NCI-H748 treated with DMSO at 0.1 percent for 48 hours (cell line): ENCODE measurements around the gene CTNNA1.
"Not testable (repeated sequence)": the region's sequence is repeated elsewhere in the genome, so short reads cannot be mapped to it uniquely, and the experiment has no call there.

Experiments
- DNase-seq: peaks from one replicate; lab custom pipeline; 2025; lab: John Stamatoyannopoulos, UW

CTNNA1 gene, protein sequence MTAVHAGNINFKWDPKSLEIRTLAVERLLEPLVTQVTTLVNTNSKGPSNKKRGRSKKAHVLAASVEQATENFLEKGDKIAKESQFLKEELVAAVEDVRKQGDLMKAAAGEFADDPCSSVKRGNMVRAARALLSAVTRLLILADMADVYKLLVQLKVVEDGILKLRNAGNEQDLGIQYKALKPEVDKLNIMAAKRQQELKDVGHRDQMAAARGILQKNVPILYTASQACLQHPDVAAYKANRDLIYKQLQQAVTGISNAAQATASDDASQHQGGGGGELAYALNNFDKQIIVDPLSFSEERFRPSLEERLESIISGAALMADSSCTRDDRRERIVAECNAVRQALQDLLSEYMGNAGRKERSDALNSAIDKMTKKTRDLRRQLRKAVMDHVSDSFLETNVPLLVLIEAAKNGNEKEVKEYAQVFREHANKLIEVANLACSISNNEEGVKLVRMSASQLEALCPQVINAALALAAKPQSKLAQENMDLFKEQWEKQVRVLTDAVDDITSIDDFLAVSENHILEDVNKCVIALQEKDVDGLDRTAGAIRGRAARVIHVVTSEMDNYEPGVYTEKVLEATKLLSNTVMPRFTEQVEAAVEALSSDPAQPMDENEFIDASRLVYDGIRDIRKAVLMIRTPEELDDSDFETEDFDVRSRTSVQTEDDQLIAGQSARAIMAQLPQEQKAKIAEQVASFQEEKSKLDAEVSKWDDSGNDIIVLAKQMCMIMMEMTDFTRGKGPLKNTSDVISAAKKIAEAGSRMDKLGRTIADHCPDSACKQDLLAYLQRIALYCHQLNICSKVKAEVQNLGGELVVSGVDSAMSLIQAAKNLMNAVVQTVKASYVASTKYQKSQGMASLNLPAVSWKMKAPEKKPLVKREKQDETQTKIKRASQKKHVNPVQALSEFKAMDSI

DNA sequence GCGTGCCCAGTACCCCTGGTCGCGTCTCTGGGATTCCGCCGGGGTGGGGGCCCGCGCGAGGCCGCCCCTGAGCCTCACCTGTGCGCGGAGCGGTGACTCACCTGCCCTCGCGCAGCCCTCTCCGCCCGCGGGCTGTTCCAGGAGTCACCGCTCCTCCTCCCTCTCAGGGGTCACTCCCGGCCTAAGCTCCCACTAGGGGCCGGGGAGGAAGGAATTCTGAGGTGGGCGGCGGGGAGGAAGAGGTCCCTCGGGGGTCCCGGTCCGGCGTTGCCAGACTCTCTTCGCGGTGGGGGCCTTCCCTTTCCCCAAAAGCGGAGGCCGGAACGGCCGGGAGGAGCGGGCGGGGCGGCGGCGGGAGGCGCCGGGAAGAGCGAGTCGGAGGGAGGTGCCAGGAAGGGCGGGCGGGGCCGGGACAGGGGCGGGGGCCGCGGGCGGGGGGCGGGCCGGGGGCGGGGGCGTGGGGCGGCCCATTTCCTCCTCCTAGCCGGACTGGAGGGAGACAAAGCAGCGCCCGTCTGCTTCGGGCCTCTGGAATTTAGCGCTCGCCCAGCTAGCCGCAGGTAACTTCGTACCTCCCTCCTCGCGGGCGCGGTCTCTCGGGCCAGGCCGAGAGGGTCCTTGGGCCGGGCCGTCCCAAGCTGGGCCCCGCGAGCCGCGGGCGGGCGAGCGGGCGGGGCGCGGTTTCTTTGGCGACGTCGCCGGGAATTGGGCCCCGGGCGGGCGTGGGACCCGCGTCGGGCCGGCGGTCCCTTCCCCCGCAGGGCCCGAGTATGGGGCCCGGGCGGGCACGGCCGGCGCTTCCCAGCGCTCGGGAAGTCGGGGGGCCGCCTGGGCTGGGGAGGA lies at the start of gene CTNNA1:
CTNNA1 (plus strand) TSS at position 475 of the 843 bp plus-strand sequence. CDS start 28,500 bp downstream, outside the sequence.
- DNase-seq, result peak; percentile 31

DNA sequence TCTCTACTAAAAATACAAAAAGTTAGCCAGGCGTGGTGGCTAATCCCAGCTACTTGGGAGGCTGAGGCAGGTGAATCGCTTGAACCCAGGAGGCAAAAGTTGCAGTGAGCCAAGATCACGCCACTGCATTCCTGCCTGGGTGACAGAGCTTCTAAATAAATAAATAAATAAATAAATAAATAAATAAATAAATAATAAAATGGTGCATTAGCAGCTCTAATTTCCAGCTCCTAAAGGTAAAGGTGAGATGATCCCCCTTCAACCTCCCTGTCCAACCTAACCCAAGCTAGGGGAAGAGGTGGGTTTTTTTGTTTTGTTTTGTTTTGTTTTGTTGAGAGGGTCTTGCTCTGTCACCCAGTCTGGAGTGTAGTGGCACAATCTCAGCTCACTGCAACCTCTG lies 49.4 kb upstream of the CTNNA1 start:
- DNase-seq, result not testable (repeated sequence)

DNA sequence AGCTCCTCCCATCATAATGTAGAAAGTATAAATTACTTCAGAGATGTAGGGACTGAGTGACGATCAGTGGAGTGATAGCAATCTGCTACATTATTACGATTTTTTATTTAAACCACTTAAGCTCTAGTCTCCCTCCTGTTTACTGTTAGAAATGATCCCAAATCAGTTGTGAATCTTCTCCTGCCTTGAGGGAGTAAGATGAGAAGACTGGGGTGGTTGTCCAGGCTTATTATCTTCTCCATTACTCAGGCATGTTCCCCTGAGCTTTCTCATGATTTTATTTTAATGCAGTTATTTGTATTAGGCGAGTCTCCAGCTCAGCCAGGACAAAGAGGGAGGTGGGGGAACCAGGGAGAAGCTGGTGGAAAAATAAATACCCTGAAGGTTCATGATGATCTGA lies 48.2 kb upstream of the CTNNA1 start:
- no peak for DNase-seq

DNA sequence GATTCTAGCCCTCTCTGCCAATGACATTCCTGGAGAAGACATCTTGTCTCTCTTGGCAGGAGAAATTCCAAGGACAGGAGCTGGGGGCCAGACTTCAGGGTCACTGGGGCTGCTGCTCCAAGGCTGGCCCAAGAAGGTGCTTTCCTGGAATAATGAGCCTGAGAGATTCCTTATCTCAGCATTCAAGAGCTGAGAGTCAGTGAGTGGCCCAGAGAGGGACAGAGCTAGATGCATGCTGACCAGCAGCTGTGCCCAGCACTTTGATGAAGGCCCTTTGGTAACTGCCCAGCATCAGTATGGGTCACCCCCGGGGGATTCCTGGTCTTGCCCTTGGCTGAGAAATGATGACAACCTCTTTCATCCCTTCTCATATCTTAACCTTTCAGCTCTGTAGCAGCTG lies 47.7 kb upstream of the CTNNA1 start:
- DNase-seq, result no peak

DNA sequence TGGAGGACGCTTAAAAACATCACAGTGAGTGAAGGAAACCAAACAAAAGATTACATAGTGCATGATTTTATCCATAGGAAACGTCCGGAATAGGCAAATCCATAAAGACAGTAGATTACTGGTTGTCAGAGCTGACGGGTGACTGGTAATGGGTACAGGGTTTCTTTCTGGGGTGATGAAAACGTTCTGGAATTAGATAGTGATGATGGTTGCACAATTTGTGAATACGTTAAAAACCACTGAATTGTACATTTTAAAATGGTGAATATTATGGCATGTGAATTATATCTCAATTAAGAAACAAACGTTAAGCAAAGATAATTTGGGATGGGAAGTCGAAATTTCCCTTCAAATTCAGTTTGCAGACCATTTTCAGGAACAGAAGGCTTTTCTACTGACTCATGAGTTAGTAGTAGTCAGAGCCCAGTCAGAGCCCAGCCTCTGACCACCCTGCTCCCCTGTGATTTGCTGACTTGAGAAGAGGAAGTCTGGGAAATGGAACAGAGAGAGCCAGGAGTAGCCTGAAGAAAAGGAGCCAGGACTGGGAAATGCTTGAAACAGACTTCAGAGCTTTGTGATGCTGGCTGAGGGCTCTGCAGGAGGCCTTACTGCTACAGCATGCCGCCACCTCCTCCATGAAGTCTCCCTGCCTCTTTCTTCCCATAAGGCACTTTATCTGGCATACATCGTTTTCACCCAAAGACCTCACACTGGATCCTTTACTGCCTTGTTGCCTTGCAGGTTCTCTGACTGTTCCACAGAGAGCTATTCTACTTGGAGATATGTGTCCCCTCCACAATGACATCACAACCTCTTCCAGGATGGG lies 46.4 kb upstream of the CTNNA1 start:
- DNase-seq, result no peak

DNA sequence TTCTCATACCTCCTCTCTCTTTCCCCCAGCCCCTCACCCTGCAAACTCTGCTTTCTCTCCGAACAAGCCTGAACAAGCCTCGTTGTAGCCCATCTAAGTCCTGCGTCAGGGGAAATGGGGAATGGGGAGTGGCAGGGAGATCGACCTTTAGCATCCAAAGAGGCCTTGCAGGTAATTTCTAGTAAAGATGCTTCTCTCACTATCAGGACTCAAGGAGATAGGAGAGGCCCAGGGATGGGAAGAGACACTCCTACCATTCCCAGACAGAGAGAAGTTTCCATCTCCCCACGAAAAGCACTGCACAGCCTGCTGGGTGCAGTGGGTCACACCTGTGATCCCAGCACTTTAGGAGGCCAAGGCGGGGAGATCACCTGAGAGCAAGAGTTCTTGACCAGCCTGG lies 44.4 kb upstream of the CTNNA1 start:
- DNase-seq, result no peak

DNA sequence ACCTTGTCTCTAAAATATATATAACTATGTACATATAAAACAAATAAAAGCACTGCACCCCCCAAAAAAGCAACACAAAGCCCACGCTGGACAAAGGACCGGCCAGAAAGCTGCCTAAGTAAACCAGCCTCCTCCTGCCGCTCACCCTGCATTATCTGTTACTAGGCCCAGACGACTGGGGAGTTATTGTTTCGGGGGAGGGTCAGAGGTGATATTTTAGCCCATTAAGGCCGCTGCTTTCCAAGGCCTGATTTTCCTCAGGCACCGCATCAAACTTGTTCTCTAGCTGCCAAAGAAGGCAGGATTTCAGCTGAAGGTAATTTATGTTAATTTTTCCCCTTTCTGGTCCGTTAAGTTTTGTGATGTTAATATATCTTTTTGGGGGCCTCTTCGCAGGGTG lies 44.0 kb upstream of the CTNNA1 start:
- no peak for DNase-seq

DNA sequence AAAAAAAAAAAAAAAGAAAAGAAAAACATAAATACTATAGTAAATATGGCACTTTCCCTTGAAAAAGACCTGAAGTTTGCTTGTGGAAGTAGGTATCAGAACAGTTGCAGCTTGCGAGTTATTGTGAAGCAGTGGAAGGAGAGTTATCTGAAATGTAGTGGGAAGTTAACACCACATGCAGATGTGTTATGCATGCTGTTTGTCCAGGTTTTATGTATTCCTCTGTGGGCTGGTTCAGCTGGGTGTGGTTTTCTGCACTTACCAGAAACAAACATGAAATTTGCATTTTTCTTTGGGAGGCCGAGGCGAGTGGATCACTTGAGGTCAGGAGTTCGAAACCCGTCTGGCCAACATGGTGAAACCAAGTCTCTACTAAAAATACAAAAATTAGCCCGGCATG lies 42.1 kb upstream of the CTNNA1 start:
- no peak for DNase-seq

DNA sequence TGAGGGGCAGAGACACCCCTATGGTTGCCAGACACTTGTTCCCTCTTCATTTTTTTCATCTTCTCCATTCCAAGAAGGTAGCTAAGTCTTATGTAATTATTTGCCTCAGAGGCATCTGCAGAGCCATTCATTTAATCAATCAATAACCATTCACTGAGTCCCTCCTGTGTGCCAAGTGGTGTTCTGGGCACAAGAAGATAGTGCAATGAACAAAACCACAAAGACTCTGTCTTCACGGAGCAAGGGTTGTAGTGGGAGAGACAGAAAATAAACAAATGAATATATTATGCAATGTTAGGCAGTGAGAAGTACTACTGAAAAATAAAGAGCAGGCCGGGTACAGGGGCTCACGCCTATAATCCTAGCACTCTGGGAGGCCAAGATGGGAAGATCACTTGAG lies 41.4 kb upstream of the CTNNA1 start:
- DNase-seq, result no peak

DNA sequence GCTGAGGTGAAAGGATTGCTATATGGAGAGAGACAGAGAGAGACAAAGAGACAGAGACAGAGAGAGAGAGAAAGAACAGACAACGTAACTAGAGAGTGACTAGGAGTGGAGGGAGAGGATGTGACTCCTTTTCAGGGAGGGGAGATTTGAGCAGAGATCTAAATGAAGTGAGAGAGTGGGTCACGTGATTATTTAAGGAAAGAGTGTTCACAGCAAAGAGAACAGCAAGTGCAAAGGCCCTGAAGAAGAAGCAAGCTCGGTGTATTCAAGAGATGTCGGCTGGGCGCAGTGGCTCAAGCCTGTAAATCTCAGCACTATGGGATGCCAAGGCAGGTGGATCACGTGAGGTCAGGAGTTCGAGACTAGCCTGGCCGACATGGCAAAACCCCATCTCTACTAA lies 40.9 kb upstream of the CTNNA1 start:
- DNase-seq, result no peak

DNA sequence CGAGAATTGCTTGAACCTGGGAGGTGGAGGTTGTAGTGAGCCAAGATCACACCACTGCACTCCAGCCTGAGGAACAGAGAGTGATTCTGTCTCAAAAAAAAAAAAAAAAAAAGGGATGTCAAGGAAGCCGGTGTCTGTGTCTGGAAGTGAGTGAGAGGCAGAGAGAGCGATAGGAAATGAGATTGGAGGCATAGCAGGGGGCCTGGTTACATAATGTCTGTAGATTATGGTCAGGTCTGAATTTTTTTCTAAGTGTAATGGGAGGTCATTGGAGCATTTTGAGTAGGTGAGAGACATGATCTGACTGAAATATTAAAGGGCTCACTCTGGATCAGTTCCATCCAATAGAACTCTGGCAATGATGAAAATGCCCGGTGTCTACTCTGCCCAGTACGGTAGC lies 40.4 kb upstream of the CTNNA1 start:
- no peak for DNase-seq

DNA sequence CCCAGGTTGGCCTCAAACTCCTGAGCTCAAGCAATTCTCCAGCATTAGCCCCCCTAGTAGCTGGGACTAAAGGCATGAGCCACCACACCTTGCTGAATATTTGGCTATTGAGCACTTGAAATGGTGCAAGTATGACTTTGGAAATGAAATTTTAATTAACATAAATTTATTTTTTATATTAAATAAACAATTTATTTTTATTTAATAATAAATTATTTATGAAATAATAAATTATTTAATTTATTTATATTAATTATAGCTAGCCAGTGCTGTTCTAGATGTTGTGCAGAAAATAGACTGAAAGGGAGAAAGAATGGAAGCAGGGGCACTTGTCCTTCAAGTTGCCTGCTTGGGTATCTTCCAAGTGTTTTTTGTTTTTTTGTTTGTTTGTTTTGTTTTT lies 40.0 kb upstream of the CTNNA1 start:
- no peak for DNase-seq

DNA sequence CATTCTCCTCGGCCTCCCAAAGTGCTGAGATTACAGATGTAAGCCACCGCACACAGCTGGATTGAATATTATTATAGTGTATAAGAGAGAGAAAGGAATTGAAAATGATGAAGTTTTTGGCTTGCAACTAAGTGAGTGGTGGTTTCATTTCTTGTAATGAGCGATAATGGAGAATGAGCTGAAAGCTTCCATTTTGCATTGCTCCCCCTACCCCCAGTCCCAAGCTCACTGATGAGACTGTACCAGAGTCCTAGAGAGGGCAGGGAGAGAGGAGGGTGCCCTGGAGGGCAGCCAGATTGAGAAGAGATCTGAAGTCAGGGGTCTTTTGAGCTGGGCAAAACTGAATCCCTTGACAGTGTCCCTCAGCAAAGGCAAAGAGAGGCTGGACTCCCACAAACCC lies 38.5 kb upstream of the CTNNA1 start:
- no peak for DNase-seq

DNA sequence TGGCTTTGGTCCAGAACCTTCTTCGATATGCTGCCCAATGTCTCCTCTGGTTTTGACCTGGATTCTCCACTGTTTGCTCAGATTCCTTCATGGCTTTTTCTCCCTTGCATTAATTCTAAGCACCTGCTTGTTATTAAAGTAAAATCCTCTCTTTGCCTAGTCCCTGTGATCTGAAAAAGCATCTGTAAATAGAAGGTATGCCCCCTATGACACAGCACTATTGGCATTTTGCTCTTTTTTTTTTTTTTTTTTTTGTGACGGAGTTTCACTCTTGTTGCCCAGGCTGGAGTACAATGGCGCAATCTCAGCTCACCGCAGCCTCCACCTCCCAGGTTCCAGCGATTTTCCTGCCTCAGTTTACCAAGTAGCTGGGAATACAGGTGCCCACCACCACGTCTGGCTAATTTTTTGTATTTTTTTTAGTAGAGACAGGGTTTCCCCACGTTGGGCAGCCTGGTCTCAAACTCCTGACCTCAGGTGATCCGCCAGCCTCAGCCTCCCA lies 37.2 kb upstream of the CTNNA1 start:
- DNase-seq, result not testable (repeated sequence)

DNA sequence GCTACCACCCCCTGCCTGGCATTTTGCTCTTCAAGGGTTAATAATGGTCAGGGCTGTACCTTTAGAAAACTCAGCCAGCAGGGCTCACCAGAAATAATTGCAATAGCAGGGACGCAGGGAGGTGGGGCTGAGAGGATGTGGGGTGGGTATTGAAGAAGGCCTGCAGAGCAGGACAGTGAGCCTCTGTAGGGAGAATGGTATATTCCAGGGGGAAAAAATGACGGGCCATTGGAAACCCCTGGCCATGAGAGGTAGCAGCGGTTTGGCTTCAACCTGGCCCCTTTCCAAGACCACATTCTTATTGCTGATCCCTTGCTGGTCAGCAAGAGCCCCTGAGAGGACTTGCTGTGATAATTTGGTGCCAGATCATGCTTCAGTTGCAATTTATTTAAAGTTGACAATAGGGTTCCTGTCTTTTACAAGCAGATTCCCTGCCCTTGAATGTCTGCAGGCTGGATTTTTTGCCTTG lies 36.7 kb upstream of the CTNNA1 start:
- DNase-seq, result peak; percentile 71

DNA sequence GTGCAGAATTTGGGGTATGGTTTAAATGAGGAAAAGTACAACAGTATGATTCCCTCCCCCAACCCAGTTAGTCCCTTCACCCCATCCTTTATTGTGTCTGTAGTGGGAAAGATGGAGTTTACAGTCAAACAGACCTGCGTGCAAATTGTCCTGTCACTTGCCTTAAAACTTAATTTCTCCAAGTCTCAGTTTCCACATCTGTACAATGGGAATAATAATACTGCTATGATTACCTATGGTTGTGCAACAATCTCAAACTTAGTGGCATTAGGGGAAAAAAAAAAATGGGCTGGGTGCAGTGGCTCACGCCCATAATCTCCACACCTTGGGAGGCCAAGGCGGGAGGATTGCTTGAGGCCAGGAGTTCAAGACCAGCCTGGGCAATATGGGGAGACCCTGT lies 35.8 kb upstream of the CTNNA1 start:
- DNase-seq, result no peak

DNA sequence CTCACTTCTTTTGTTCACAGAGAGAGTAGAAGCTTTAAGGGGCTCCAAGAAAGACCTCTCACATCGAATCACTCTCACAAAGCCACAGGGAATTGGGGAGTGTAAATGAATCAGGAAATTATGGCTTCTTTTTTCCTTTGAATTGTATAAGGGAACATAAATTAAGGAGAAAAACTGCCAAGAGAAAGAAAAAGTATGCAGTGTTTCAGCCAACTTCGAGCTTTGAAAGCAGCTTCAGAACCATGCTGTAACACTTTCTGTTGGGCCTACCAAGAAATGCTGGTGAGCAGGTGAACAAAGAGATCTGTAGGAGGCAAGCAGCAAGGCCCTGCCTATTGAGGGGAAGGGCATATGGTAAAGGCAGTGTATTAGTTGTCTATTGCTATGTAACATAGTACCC lies 33.4 kb upstream of the CTNNA1 start:
- DNase-seq, result no peak

DNA sequence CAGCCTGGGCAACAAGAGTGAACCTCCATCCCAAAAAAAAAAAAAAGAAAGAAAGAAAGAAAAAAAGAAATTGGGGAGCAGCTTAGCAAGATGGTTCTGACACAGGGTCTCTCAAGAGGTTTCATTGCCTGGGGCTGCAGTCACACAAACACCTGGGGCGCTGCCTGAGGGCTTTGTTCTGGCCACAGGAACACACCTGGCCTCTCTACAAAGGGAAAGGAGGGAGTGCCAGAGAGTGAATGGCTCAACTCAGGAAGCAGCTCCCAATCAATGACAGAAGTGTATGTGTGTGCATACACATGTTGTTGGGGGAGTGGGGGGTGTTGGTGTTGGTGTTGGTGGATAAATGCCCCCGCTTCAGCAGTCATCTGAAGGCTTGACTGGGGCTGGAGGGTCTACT lies 32.4 kb upstream of the CTNNA1 start:
- DNase-seq, result no peak

DNA sequence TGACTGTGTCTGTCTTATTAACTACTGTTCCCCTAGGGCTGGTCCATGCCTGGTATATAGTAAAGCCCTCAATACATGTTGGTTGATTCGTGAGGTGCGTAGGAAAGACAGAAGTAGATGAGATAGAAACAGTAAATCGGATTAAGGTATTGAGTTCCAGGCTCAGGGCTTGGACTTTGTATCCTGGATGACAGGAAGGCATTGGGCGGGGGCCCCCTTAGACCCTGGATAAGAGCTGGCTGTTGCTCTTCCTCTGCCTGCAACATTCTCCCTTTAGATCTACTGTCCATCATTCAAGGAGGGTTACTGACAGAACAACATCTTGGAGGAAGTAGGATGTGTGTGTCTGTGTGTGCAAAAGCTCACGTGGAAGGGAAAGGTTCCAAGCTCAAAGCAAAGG lies 31.2 kb upstream of the CTNNA1 start:
- DNase-seq, result no peak

DNA sequence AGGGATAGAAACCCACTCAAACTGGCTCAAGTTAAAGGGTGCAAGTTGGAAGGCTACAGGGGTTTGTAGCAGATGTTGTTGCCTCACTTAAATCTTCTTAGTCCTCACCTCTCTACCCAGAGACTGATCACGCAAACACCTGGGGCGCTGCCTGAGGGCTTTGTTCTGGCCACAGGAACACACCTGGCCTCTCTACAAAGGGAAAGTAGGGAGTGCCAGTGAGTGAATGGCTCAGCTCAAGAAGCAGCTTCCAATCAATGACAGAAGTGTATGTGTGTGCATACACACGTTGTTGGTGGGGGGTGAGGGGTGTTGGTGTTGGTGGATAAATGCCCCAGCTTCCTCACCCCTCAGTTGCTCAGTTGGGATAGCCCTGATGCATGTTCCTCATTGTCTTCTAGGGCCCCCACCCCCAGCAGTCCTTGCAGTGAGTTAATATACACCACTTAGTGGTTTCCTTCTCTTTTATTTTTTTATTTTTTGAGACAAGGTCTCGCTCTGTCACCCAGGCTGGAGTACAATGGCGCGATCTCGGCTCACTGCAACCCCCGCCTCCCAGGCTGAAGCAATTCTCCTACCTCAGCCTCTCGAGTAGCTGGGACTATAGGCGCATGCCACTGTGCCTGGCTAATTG lies 30.6 kb upstream of the CTNNA1 start:
- no peak for DNase-seq
